Effector memory CD4-positive, alpha-beta T cell (primary cell): ENCODE data around the gene SCARB2.

Source experiments
- DNase-seq, 3 donors: peaks; one replicate each; pipeline ENCODE4 v3.0.0-alpha.2; 2020
- H3K27ac ChIP-seq: 2 replicates; pipeline ENCODE4 v1.7.0; 2013; ENCODE audit warnings: mild to moderate bottlenecking, low read length, moderate library complexity; ENCODE audit not compliant: insufficient read depth, poor library complexity, severe bottlenecking
- H3K27me3 ChIP-seq: replicated peaks from 2 replicates; pipeline ENCODE4 v1.7.0; 2013; ENCODE audit warnings: mild to moderate bottlenecking, low read length; ENCODE audit not compliant: insufficient read depth, control insufficient read depth, poor library complexity, severe bottlenecking
- H3K36me3 ChIP-seq: 2 replicates; pipeline ENCODE4 v1.7.0; 2013; ENCODE audit warnings: mild to moderate bottlenecking, low read length, moderate library complexity; ENCODE audit not compliant: control insufficient read depth, insufficient read depth
- H3K4me1 ChIP-seq: 2 replicates; pipeline ENCODE4 v1.7.0; 2013; ENCODE audit warnings: low read length, mild to moderate bottlenecking; ENCODE audit not compliant: control insufficient read depth, insufficient read depth, poor library complexity, severe bottlenecking
- H3K4me3 ChIP-seq: 2 replicates; pipeline ENCODE4 v1.7.0; 2013; ENCODE audit warnings: low read length, low read depth, mild to moderate bottlenecking; ENCODE audit not compliant: insufficient read depth, poor library complexity, severe bottlenecking
- H3K9me3 ChIP-seq: 2 replicates; pipeline ENCODE4 v1.7.0; 2013; ENCODE audit warnings: mild to moderate bottlenecking, low read length, moderate library complexity; ENCODE audit not compliant: control insufficient read depth

Gene SCARB2

GRCh38 chr4:76125816-76126215 lies 87.8 kb downstream of the SCARB2 start:
- Histone ChIP-seq H3K4me1 (no peaks in the 10 kb centered on the region), H3K9me3 (no peaks in the 10 kb centered on the region), H3K27me3 (no peaks in the 10 kb centered on the region), H3K4me3 (no peak overlapping the region), H3K27ac (no peak overlapping the region), H3K36me3 (peaks cover 48% of the 10 kb centered on the region)
- DNase-seq = no peak

GRCh38 chr4:76120199-76120598 lies 93.4 kb downstream of the SCARB2 start:
- no peak overlapping the region for H3K27ac ChIP-seq
- no peak for DNase-seq
- peaks cover 61% of the 10 kb centered on the region for H3K36me3 ChIP-seq
- H3K4me3 ChIP-seq = no peak overlapping the region
- no peaks in the 10 kb centered on the region for H3K27me3 ChIP-seq
- H3K9me3 ChIP-seq = no peaks in the 10 kb centered on the region
- no peaks in the 10 kb centered on the region for H3K4me1 ChIP-seq

GRCh38 chr4:76117536-76117935 lies 96.1 kb downstream of the SCARB2 start:
- Histone ChIP-seq H3K27ac (no peak overlapping the region), H3K4me1 (no peaks in the 10 kb centered on the region), H3K9me3 (no peaks in the 10 kb centered on the region), H3K27me3 (no peaks in the 10 kb centered on the region), H3K4me3 (no peak overlapping the region), H3K36me3 (peaks cover 47% of the 10 kb centered on the region)
- no peak for DNase-seq

GRCh38 chr4:76116821-76117220 lies 96.8 kb downstream of the SCARB2 start:
- Histone ChIP-seq H3K4me3 (no peak overlapping the region), H3K27ac (no peak overlapping the region), H3K9me3 (no peaks in the 10 kb centered on the region), H3K4me1 (no peaks in the 10 kb centered on the region), H3K27me3 (no peaks in the 10 kb centered on the region), H3K36me3 (peaks cover 39% of the 10 kb centered on the region)
- no peak for DNase-seq
